ENCODE measurements around the gene NECAB3. TPM values are rescaled to one million over a fixed set of nuclear protein-coding genes. Genes with fewer than 3 reads are reported as not detected.
A peak's percentile ranks its signal among the peaks of the same experiment; 100 is the strongest.

The NECAB3 gene
- total RNA-seq, 1 experiment from 2014 or later = 43.5 TPM

DNA sequence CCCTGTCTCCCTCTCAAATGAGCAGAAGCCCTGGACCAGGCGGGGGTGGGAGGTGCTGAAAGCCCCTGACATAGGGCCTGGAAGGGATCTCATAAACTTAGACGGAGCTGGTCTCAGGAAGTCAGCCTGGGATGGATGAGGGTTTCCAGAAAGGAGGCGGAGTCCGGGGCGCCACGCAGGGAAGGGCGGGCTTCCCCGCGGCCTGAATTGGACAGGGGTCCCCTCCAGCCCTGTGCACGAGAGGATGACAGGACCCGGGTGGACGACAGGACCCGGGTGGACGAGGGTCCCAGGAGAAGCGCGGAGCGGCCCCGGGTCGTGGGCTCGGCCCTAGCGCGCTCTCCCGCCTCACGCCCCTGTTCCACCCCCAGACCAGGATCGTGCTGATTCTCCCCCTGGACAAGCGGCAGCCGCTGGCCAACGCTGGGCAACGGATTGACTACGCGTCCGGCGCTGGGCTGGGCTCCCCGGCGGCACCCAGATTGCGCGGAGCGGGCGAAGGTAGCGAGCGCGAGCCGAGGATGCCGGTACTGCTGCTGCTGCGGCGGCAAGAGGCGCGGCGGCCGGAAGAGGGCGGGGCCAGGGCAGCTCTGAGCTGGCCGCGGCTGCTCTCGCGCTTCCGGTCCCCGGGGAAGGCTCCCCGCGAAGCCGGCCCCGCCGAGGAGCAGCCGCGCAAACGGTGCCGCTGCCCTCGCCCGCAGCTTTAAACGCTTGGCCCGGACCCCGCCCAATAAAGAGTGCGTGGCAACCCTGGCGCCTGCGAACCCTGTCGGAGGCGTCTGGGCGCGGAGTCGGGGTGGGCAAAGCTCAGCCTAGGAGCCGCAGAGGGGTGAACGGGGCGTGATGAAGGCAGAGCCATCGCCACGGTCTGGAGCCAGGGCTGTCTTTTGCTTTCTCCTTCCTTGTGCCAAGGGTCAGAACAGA lies 10.8 kb downstream of the NECAB3 start:
- DNase-seq = peak; percentile 78
- 0 out of 2 replicates have a peak, but pooled peaks cover 2% of the 10 kb centered on the region for H3K79me2 ChIP-seq (ENCODE audit: low read length)
- H3K4me2 ChIP-seq (ENCODE audit: low read length) = peak overlapping the region; percentile 98
- H2AFZ ChIP-seq (ENCODE audit: low read length) = peak overlapping the region; percentile 91
- peak overlapping the region; percentile 73 for H3K9ac ChIP-seq (ENCODE audit: low read length)
- H3K9me3 ChIP-seq (ENCODE audit: low read length) = no peaks in the 10 kb centered on the region
- H3K4me1 ChIP-seq (ENCODE audit: insufficient read depth, low read length) = peaks cover 23% of the 10 kb centered on the region; the same call in 1 of the 2 replicates
- ATAC-seq = peak; percentile 65
- 0 out of 2 replicates have a peak overlapping the region, but pooled peaks have one; percentile 2 for H3K27ac ChIP-seq (ENCODE audit: low read length)
- no peaks in the 10 kb centered on the region for H3K9me2 ChIP-seq (replicated peaks; ENCODE audit: low read length)
- no peaks in the 10 kb centered on the region for H3F3A ChIP-seq (ENCODE audit: low read length, unreplicated experiment)
- ChIA-PET POLR2A (ENCODE audit: unreplicated experiment) (interaction anchor here (0.6 to 0.7 kb wide), 3 partner anchors 149 to 397 kb away, joined by 4 to 6 read pairs (median 6); no protein-coding TSS in a partner anchor), CTCF (interaction anchor here (0.7 kb wide), 1 partner anchor 173 kb away, joined by 3 read pairs; the partner anchor contains the start of gene CBFA2T2)
- no peaks in the 10 kb centered on the region for H3K27me3 ChIP-seq (ENCODE audit: low read length)
- H4K20me1 ChIP-seq (ENCODE audit: low read length) = no peaks in the 10 kb centered on the region
- TF ChIP-seq EZH2 (IDR thresholded peaks at IDR 0.05; ENCODE audit: low read length, unreplicated experiment) (no peak), CTCF (conservative IDR thresholded peaks at IDR 0.05; ENCODE audit: low read depth, low read length) (no peak), EZH2phosphoT487 (IDR thresholded peaks at IDR 0.05; ENCODE audit: borderline replicate concordance, low read length) (no peak)
- H3K36me3 ChIP-seq (ENCODE audit: low read depth, low read length) = peaks cover 2% of the 10 kb centered on the region; the same call in 1 of the 2 replicates
- BruUV-seq (replicated peaks) = TSS peak; percentile 25
- H3K4me3 ChIP-seq (ENCODE audit: low read length) = peak overlapping the region; percentile 81
- intact Hi-C loops (cut with micrococcal nuclease) = no loop called here

DNA sequence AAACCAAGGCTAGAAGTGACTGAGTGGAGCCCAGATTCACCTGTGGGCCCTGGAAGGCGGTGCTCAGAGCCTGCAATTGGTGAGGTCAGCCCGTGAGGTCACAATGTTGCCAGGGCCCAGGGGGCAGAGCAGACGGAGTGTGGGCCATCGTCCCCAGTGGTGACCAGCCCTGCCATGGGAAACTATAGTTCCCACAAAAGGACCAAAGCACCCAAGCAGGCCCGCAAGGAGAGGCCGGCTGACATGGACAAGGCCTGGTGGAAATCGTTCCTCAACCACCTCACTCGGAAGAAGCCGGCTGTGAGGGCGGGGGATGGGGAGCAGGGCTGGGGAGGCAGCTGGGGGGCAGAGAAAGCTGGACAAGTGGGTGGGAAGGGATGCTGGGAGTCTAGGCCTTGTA lies 12.1 kb downstream of the NECAB3 start, which contains the start of gene C20orf144:
TSS of gene C20orf144 (plus strand) at position 156 of the 400 bp plus-strand sequence. CDS start at position 175, 19 bp downstream.
- Histone ChIP-seq H3K4me1 (ENCODE audit: insufficient read depth, low read length) (peaks cover 14% of the 10 kb centered on the region; the same call in 1 of the 2 replicates), H3K4me2 (ENCODE audit: low read length) (peak within 1 kb of the TSS; percentile 98), H4K20me1 (ENCODE audit: low read length) (no peaks in the 10 kb centered on the region), H3K36me3 (ENCODE audit: low read depth, low read length) (no peaks in the 10 kb centered on the region; the same call in 1 of the 2 replicates), H3K27me3 (ENCODE audit: low read length) (no peaks in the 10 kb centered on the region), H3F3A (ENCODE audit: low read length, unreplicated experiment) (no peaks in the 10 kb centered on the region), H3K79me2 (ENCODE audit: low read length) (no peaks in the 10 kb centered on the region), H3K9me2 (replicated peaks; ENCODE audit: low read length) (no peaks in the 10 kb centered on the region), H3K9ac (ENCODE audit: low read length) (peak within 1 kb of the TSS; percentile 73), H3K27ac (ENCODE audit: low read length) (no peak within 1 kb of the TSS), H3K9me3 (ENCODE audit: low read length) (no peaks in the 10 kb centered on the region), H2AFZ (ENCODE audit: low read length) (peak within 1 kb of the TSS; percentile 91), H3K4me3 (ENCODE audit: low read length) (peak within 1 kb of the TSS; percentile 81)
- ChIA-PET CTCF (no interaction called here), POLR2A (ENCODE audit: unreplicated experiment) (no interaction called here)
- TF ChIP-seq EZH2phosphoT487 (IDR thresholded peaks at IDR 0.05; ENCODE audit: borderline replicate concordance, low read length) = no peak
- no peak for TF ChIP-seq EZH2 (IDR thresholded peaks at IDR 0.05; ENCODE audit: low read length, unreplicated experiment)
- no peak for TF ChIP-seq CTCF (conservative IDR thresholded peaks at IDR 0.05; ENCODE audit: low read depth, low read length)
- ATAC-seq (no peak), DNase-seq (no peak)
- intact Hi-C loops (cut with micrococcal nuclease) = no loop called here
- no TSS peak for BruUV-seq (replicated peaks)
